HepG2 (cell line): ENCODE data around the gene FAM200B. TPM values are rescaled to one million over a fixed set of nuclear protein-coding genes. Genes with fewer than 3 reads are reported as not detected.

ENCODE experiments used
- ATAC-seq: fragments of 200-7000 bp; cut with Tn5 transposase; 3 replicates; pipeline ENCODE4 v1.9.1; 2020; ENCODE audit warnings: mild to moderate bottlenecking, moderate library complexity
- BruUV-seq: library from RNA; stranded (reverse); fragments of 400-500 nt; replicated peaks from 2 replicates; lab custom pipeline; 2021; lab: Mats Ljungman, UMichigan
- CTCF ChIA-PET: fragments of 300-600 bp; formaldehyde crosslinking; extraction: SDS; loops from one replicate; lab custom pipeline; 2021; ENCODE audit warnings: low total read pairs, inconsistent platforms, low intra/inter-chr PET ratio; lab: Yijun Ruan, JAX
- POLR2A ChIA-PET: fragments of 350-600 bp; sonication (Branson Sonifier 250); formaldehyde crosslinking; loops from one replicate; lab custom pipeline; 2020; ENCODE audit warnings: antibody characterized with exemption, inconsistent platforms; lab: Yijun Ruan, JAX
- DNase-seq: peaks from one replicate; pipeline ENCODE4 v3.0.0-alpha.2; 2015; ENCODE audit warnings: low spot score
- FAIRE-seq: peaks from 3 replicates; lab custom pipeline; 2011; peaks lifted over from hg19 to GRCh38; lab: Jason Lieb, UNC
- H2AFZ ChIP-seq: one replicate; pipeline ENCODE4 v1.6.1; 2011; ENCODE audit warnings: low read length, inconsistent platforms
- H3K27ac ChIP-seq: fragments of 300-600 bp; 3 replicates; pipeline ENCODE4 v1.8.0; 2011; ENCODE audit warnings: mixed run types, mild to moderate bottlenecking, mixed read lengths, low read length, inconsistent platforms; ENCODE audit not compliant: insufficient read depth; ENCODE audit errors: extremely low read length
- H3K27me3 ChIP-seq, 2 experiments: fragments of 200-600 bp in 1 of 2; 2 replicates in 1 of 2; 3 replicates in 1 of 2; pipeline versions ENCODE4 v1.6.0 to v1.8.0; 2011; ENCODE audit warnings: low read length in 2 of 2, mild to moderate bottlenecking in 2 of 2, moderate library complexity in 2 of 2, inconsistent platforms in 1 of 2; ENCODE audit not compliant: insufficient read depth in 2 of 2, control insufficient read depth in 1 of 2
- H3K36me3 ChIP-seq, 2 experiments: fragments of 200-600 bp in 1 of 2; replicated peaks in 1 of 2; 2 replicates in 1 of 2; 3 replicates in 1 of 2; pipeline versions ENCODE4 v1.5.1 to v1.8.0; 2011; ENCODE audit warnings: low read length in 2 of 2, inconsistent platforms in 1 of 2; ENCODE audit not compliant: insufficient read depth in 2 of 2, control insufficient read depth in 1 of 2
- H3K4me1 ChIP-seq: 2 replicates; pipeline ENCODE4 v1.5.1; 2012; ENCODE audit warnings: low read length, inconsistent platforms; ENCODE audit not compliant: insufficient read depth
- H3K4me2 ChIP-seq: 2 replicates; pipeline ENCODE4 v1.6.0; 2011; ENCODE audit warnings: low read depth, low read length, inconsistent platforms
- H3K4me3 ChIP-seq, 3 experiments: fragments of 200-600 bp in 1 of 3; sonication (generic), shearing (Covaris generic) in 1 of 3; replicated peaks in 1 of 3; 2 replicates each; pipeline ENCODE4 v1.5.1; 2011 to 2016; ENCODE audit warnings: low read length in 3 of 3, inconsistent platforms in 2 of 3, low read depth in 2 of 3, mild to moderate bottlenecking in 2 of 3, control low read depth in 1 of 3, mixed read lengths in 1 of 3; ENCODE audit not compliant: insufficient read depth in 1 of 3
- H3K79me2 ChIP-seq: one replicate; pipeline ENCODE4 v1.6.1; 2011; ENCODE audit warnings: low read length, inconsistent platforms; ENCODE audit not compliant: insufficient read depth
- H3K9ac ChIP-seq: 2 replicates; pipeline ENCODE4 v1.6.0; 2011; ENCODE audit warnings: mild to moderate bottlenecking, low read depth, low read length, inconsistent platforms; ENCODE audit not compliant: insufficient read depth
- H3K9me3 ChIP-seq: 2 replicates; pipeline ENCODE4 v1.5.1; 2012; ENCODE audit warnings: mild to moderate bottlenecking, low read length
- H4K20me1 ChIP-seq: 2 replicates; pipeline ENCODE4 v1.6.0; 2011; ENCODE audit warnings: inconsistent platforms, mild to moderate bottlenecking, low read length, moderate library complexity; ENCODE audit not compliant: insufficient read depth
- BHLHE40 ChIP-seq: IDR thresholded peaks from 2 replicates; pipeline ENCODE4 v1.6.1; 2011; ENCODE audit warnings: low read length, improper control_type of control experiment
- CSRNP1 ChIP-seq: sonication (generic); formaldehyde crosslinking; IDR thresholded peaks from 2 replicates; pipeline ENCODE4 v1.8.1; 2023; ENCODE audit warnings: mild to moderate bottlenecking, missing genetic modification reagents
- DR1 ChIP-seq: sonication (generic); formaldehyde crosslinking; IDR thresholded peaks from 2 replicates; pipeline ENCODE4 v1.8.0; 2021; ENCODE audit warnings: mild to moderate bottlenecking, missing genetic modification reagents, inconsistent platforms
- FOXC1 ChIP-seq: sonication (generic); formaldehyde crosslinking; IDR thresholded peaks from 2 replicates; pipeline ENCODE4 v1.8.0; 2022; ENCODE audit warnings: mild to moderate bottlenecking, missing genetic modification reagents, borderline replicate concordance
- GPN1 ChIP-seq: sonication (generic); formaldehyde crosslinking; IDR thresholded peaks from 2 replicates; pipeline ENCODE4 v1.5.1; 2020; ENCODE audit warnings: missing genetic modification reagents, borderline replicate concordance
- KMT2B ChIP-seq: IDR thresholded peaks from 2 replicates; pipeline ENCODE4 v1.6.1; 2016; ENCODE audit warnings: missing genetic modification reagents, missing compliant biosample characterization
- SKI ChIP-seq: fragments of 450-650 bp; IDR thresholded peaks from one replicate; pipeline ENCODE4 v1.6.1; 2018; ENCODE audit warnings: mild to moderate bottlenecking; ENCODE audit not compliant: partially characterized antibody
- SMAD1 ChIP-seq: sonication (generic); formaldehyde crosslinking; IDR thresholded peaks from 2 replicates; pipeline ENCODE4 v1.4.0; 2020; ENCODE audit warnings: missing genetic modification reagents, low read depth, mild to moderate bottlenecking, borderline replicate concordance
- TARDBP ChIP-seq: sonication (generic); formaldehyde crosslinking; IDR thresholded peaks from 2 replicates; pipeline ENCODE4 v1.8.0; 2022; ENCODE audit warnings: mild to moderate bottlenecking, missing genetic modification reagents
- ZFP36L1 ChIP-seq: sonication (generic); formaldehyde crosslinking; IDR thresholded peaks from 2 replicates; pipeline ENCODE4 v1.8.0; 2022; ENCODE audit warnings: mild to moderate bottlenecking, missing genetic modification reagents, moderate library complexity
- ZNF318 ChIP-seq: sonication (generic); formaldehyde crosslinking; IDR thresholded peaks from 2 replicates; pipeline ENCODE4 v1.4.0; 2020; ENCODE audit warnings: mild to moderate bottlenecking, missing genetic modification reagents
- ZNF383 ChIP-seq: sonication (generic); formaldehyde crosslinking; IDR thresholded peaks from 2 replicates; pipeline ENCODE4 v1.4.0; 2020; ENCODE audit warnings: missing genetic modification reagents, mild to moderate bottlenecking, borderline replicate concordance
- ZNF607 ChIP-seq: sonication (generic); formaldehyde crosslinking; IDR thresholded peaks from 2 replicates; pipeline ENCODE4 v1.5.1; 2020; ENCODE audit warnings: missing genetic modification reagents, mild to moderate bottlenecking, borderline replicate concordance
- in situ Hi-C: cut with HindIII; loops from 2 replicates; pipeline ENCODE4 v1.10.0; 2017; ENCODE audit warnings: low pct_unique_long_range_greater_than_20kb; ENCODE audit not compliant: extremely low pct_ligation_motif_present
- intact Hi-C: fragments of 100-400 bp; cut with micrococcal nuclease; formaldehyde crosslinking; loops from one replicate; pipeline ENCODE4 v1.10.0; 2022; ENCODE audit not compliant: unreplicated experiment
- polyA plus RNA-seq, 8 experiments: library from polyadenylated mRNA; depleted of rRNA in 3 of 8; stranded (reverse) in 7 of 8; unstranded in 1 of 8; fragments of >200 nt; fragmentation: Illumina TruSeq in 4 of 8; extraction: Trizol in 4 of 8; gene quantifications; 2 replicates each; pipeline versions ENCODE4 v1.2.1 to v1.2.3, GENCODE V29; 2011 to 2016; ENCODE audit warnings: low read depth in 4 of 8, missing spikeins in 1 of 8, mixed read lengths in 1 of 8; ENCODE audit not compliant: insufficient read depth in 1 of 8
- total RNA-seq, 5 experiments: library from RNA; depleted of rRNA; stranded (reverse); fragments of >200 nt; fragmentation: Illumina TruSeq; extraction: Trizol; gene quantifications; 2 replicates each; pipeline ENCODE4 v1.2.3, GENCODE V29; 2016; ENCODE audit warnings: low read depth in 1 of 5

Gene FAM200B
- total and polyA plus RNA-seq, 2 of the 13 experiments (the other 11 are each of a cell fraction or from before 2014, with no cell fraction given) = 25.6 to 41.8 TPM

- TF ChIP-seq CSRNP1 (CRISPR knock-in tag) = 0 out of 2 replicates have a peak, but pooled peaks have one; percentile 9
- TF ChIP-seq KMT2B (CRISPR knock-in tag) = no peak
- TF ChIP-seq TARDBP (CRISPR knock-in tag) = no peak
- TF ChIP-seq BHLHE40 = no peak
- TF ChIP-seq SKI = no peak
Measured at GRCh38 chr4:15656038-15656470, 25.6 kb upstream of the FAM200B start (continued).

GRCh38 chr4:15657366-15657765, 24.3 kb upstream of the FAM200B start:
- ATAC-seq (no peak), FAIRE-seq (no peak), DNase-seq (no peak)
- H3K4me3 ChIP-seq = no peak overlapping the region
- in situ Hi-C loops (loop anchor here (25.0 kb wide), 1 partner anchor 645 kb away; the partner anchor contains the start of gene CPEB2), intact Hi-C loops (loop anchor here (10.0 kb wide), 1 partner anchor 653 kb away; the partner anchor contains the start of gene CPEB2)
- no peak overlapping the region for H3K9ac ChIP-seq
- H3K27ac ChIP-seq = peak overlapping the region; percentile 10
- H2AFZ ChIP-seq = no peak overlapping the region
- H3K27me3 ChIP-seq = no peaks in the 10 kb centered on the region; a peak in 1 of 5 replicates
- no peaks in the 10 kb centered on the region for H3K9me3 ChIP-seq
- CTCF ChIA-PET = no interaction called here
- peaks cover 30% of the 10 kb centered on the region for H3K4me1 ChIP-seq
- H3K79me2 ChIP-seq = peaks cover 22% of the 10 kb centered on the region
- H3K4me2 ChIP-seq = no peak overlapping the region
- H4K20me1 ChIP-seq = no peaks in the 10 kb centered on the region
- no TSS peak for BruUV-seq
- POLR2A ChIA-PET = interaction anchor here (1.1 to 4.8 kb wide), 2 partner anchors 13 to 25 kb away, joined by 4 to 36 read pairs; partner anchors contain the start of gene FAM200B
- H3K36me3 ChIP-seq = no peaks in the 10 kb centered on the region
- no peak for TF ChIP-seq ZNF383 (CRISPR knock-in tag)
- TF ChIP-seq ZNF318 = no peak
- no peak for TF ChIP-seq GPN1 (CRISPR knock-in tag)
- no peak for TF ChIP-seq ZNF607 (CRISPR knock-in tag)
- TF ChIP-seq FOXC1 = no peak
- no peak for TF ChIP-seq DR1
- no peak for TF ChIP-seq ZFP36L1 (CRISPR knock-in tag)
- no peak for TF ChIP-seq SMAD1 (CRISPR knock-in tag)
